Activated naive CD4-positive, alpha-beta T cell treated with anti-CD3 and anti-CD28 coated beads, Interleukin-2, amount 50 U/mL, for 24 hours (primary cell): Measurements from ENCODE around the gene STUM.

Experiments used
- H3K27ac Mint-ChIP-seq: one replicate; pipeline ENCODE4 v1.8.0; 2021; ENCODE audit warnings: mild to moderate bottlenecking, mixed read lengths
- H3K27me3 Mint-ChIP-seq: one replicate; pipeline ENCODE4 v1.8.0; 2021; ENCODE audit warnings: mixed read lengths
- H3K36me3 Mint-ChIP-seq: one replicate; pipeline ENCODE4 v1.8.0; 2021; ENCODE audit warnings: mixed read lengths
- H3K4me1 Mint-ChIP-seq: one replicate; pipeline ENCODE4 v1.8.0; 2021; ENCODE audit warnings: mixed read lengths
- H3K4me3 Mint-ChIP-seq: one replicate; pipeline ENCODE4 v1.8.0; 2021; ENCODE audit warnings: mild to moderate bottlenecking, mixed read lengths
- H3K9me3 Mint-ChIP-seq: one replicate; pipeline ENCODE4 v1.8.0; 2021; ENCODE audit warnings: mixed read lengths

STUM gene

DNA sequence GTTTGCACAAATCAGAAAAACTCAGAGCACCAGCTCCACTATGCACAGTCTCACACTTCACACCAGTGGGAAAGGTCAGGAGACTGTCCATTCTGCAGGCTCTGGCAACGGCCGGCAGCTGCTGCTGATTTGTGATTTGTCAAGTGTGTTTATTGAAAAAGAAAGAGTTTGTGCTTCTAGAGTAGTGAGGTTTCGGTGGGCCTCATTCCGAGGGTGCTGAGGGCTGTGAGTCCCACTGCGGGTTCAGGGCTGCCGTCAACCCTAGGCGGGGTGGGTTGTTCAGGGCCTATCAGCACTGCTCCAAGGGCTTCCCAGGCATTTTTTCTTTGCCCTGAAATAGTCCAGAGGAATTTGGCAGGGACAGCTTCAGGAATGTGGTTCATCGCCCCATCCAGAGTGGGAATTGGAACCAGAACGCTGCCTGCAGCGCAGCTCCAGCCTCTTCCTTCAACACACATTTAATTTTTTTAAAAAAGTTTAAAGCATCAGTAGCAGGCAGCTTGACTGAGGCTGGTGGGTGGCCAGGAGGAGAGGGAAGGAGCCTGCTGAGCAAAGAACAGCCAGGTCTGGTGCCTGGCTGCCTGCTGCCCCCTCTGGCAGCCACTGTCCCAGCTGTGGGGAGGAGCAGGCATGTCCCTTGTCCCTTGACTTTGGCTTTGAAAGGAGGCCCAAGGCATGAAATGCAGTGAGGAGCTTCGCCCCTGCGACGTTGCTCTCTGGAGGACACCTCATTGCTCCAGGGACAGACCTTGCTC lies 19.7 kb downstream of the STUM start:
- no peak overlapping the region for H3K27ac Mint-ChIP-seq
- no peaks in the 10 kb centered on the region for H3K36me3 Mint-ChIP-seq
- H3K9me3 Mint-ChIP-seq = no peaks in the 10 kb centered on the region
- H3K4me1 Mint-ChIP-seq = no peaks in the 10 kb centered on the region
- no peaks in the 10 kb centered on the region for H3K27me3 Mint-ChIP-seq
- H3K4me3 Mint-ChIP-seq = no peak overlapping the region

DNA sequence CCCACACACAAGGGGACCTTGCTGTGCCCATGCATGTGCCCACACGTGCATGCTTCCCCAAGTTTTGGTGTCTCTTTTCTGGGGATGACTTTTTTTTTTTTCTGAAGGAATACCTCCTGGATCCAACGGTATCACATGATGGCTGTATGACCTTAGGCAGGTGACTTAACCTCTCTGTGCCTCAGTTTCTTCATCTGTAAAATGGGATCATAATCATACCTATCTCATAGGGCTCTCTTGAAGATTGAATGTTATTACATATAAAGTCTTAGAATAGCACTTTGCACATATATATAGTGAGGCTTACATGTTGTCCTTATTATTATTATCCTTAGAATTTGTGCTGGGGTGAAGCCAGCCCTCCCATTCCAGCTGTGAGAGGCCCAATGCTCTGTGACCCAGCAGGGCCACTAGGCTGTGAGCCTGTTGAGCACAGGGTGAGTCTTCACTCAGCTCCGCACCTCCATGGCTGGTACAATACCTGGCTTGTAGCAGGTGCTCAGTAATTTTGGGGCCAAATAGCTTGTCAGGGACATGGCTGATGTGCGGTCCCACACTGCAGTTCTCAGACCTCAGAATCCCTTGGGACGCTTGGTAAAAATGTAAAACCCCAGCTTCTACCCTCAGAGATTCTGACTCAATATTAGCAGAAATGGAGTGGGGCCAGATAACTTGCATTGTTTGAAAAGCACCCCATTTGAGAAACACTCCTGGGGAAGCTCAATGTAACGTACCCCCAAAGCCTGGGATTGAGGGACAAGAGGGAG lies 20.6 kb downstream of the STUM start:
- H3K36me3 Mint-ChIP-seq = no peaks in the 10 kb centered on the region
- no peaks in the 10 kb centered on the region for H3K9me3 Mint-ChIP-seq
- no peaks in the 10 kb centered on the region for H3K27me3 Mint-ChIP-seq
- no peak overlapping the region for H3K27ac Mint-ChIP-seq
- H3K4me3 Mint-ChIP-seq = no peak overlapping the region
- H3K4me1 Mint-ChIP-seq = no peaks in the 10 kb centered on the region

GRCh38 chr1:226569879-226570547 lies 21.4 kb downstream of the STUM start:
- H3K9me3 Mint-ChIP-seq = no peaks in the 10 kb centered on the region

GRCh38 chr1:226571893-226572292 lies 23.3 kb downstream of the STUM start:
- H3K4me1 Mint-ChIP-seq = no peaks in the 10 kb centered on the region
- no peaks in the 10 kb centered on the region for H3K27me3 Mint-ChIP-seq
- no peaks in the 10 kb centered on the region for H3K9me3 Mint-ChIP-seq
- H3K36me3 Mint-ChIP-seq = no peaks in the 10 kb centered on the region
- H3K4me3 Mint-ChIP-seq = no peak overlapping the region
- no peak overlapping the region for H3K27ac Mint-ChIP-seq

More at GRCh38 chr1:226569879-226570547, 21.4 kb downstream of the STUM start:
- no peak overlapping the region for H3K27ac Mint-ChIP-seq
- H3K4me1 Mint-ChIP-seq = no peaks in the 10 kb centered on the region
- H3K27me3 Mint-ChIP-seq = no peaks in the 10 kb centered on the region
- no peaks in the 10 kb centered on the region for H3K36me3 Mint-ChIP-seq
- H3K4me3 Mint-ChIP-seq = no peak overlapping the region

- Mint-ChIP-seq H3K4me1 (no peaks in the 10 kb centered on the region), H3K36me3 (no peaks in the 10 kb centered on the region), H3K27ac (no peak overlapping the region), H3K9me3 (no peaks in the 10 kb centered on the region), H3K4me3 (no peak overlapping the region), H3K27me3 (no peaks in the 10 kb centered on the region)
Measured at GRCh38 chr1:226572325-226572726, 23.8 kb downstream of the STUM start.

DNA sequence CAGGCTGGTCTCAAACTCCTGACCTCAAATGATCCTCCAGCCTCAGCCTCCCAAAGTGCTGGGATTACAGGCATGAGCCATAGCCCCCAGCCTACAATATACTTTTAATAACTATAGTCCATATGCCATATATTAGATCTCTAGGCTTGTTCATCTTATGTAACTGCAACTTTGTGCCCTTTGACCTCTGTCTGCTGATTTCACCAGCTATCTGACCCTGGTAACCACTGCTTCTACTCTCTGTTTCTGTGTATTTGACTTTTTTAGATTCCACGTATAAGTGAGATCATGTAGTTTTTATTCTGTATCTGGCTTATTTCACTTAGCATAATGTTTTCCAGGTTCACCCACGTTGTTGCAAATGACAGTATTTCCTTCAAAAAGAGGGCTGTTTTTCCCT lies 25.5 kb downstream of the STUM start:
- no peaks in the 10 kb centered on the region for H3K9me3 Mint-ChIP-seq
- no peaks in the 10 kb centered on the region for H3K4me1 Mint-ChIP-seq
- no peaks in the 10 kb centered on the region for H3K36me3 Mint-ChIP-seq
- no peaks in the 10 kb centered on the region for H3K27me3 Mint-ChIP-seq
- H3K27ac Mint-ChIP-seq = no peak overlapping the region
- H3K4me3 Mint-ChIP-seq = no peak overlapping the region

GRCh38 chr1:226574591-226575435 lies 26.2 kb downstream of the STUM start:
- Mint-ChIP-seq H3K27me3 (no peaks in the 10 kb centered on the region), H3K4me1 (no peaks in the 10 kb centered on the region), H3K27ac (no peak overlapping the region), H3K9me3 (no peaks in the 10 kb centered on the region), H3K36me3 (no peaks in the 10 kb centered on the region), H3K4me3 (no peak overlapping the region)

- Mint-ChIP-seq H3K36me3 (no peaks in the 10 kb centered on the region), H3K27me3 (no peaks in the 10 kb centered on the region), H3K4me3 (no peak overlapping the region), H3K9me3 (no peaks in the 10 kb centered on the region), H3K4me1 (no peaks in the 10 kb centered on the region), H3K27ac (no peak overlapping the region)
Measured at GRCh38 chr1:226575436-226575720, 26.8 kb downstream of the STUM start.

GRCh38 chr1:226575739-226576378 lies 27.3 kb downstream of the STUM start:
- Mint-ChIP-seq H3K4me1 (no peaks in the 10 kb centered on the region), H3K9me3 (no peaks in the 10 kb centered on the region), H3K4me3 (no peak overlapping the region), H3K36me3 (peaks cover under 1% of the 10 kb centered on the region), H3K27me3 (no peaks in the 10 kb centered on the region), H3K27ac (no peak overlapping the region)

DNA sequence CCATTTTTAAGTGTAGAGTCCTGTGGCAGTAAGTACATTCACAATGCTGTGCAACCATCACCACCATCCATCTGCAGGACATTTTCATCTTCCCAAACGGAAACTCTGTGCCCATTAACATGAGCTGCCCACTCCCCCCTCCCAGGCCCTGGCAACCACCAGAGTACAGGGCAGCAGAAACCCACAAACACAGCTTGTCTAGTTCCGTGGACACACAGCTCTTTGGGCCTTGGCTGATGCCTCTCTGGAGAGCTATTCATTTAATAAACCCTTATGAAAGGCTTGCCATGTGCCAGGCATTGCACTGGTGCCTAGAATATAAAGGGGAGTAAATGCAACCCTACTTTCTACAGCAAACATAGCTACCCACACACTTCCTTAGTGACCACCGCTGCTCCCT lies 28.0 kb downstream of the STUM start:
- Mint-ChIP-seq H3K27me3 (no peaks in the 10 kb centered on the region), H3K4me1 (no peaks in the 10 kb centered on the region), H3K27ac (no peak overlapping the region), H3K9me3 (no peaks in the 10 kb centered on the region), H3K4me3 (no peak overlapping the region), H3K36me3 (peaks cover 3% of the 10 kb centered on the region)

DNA sequence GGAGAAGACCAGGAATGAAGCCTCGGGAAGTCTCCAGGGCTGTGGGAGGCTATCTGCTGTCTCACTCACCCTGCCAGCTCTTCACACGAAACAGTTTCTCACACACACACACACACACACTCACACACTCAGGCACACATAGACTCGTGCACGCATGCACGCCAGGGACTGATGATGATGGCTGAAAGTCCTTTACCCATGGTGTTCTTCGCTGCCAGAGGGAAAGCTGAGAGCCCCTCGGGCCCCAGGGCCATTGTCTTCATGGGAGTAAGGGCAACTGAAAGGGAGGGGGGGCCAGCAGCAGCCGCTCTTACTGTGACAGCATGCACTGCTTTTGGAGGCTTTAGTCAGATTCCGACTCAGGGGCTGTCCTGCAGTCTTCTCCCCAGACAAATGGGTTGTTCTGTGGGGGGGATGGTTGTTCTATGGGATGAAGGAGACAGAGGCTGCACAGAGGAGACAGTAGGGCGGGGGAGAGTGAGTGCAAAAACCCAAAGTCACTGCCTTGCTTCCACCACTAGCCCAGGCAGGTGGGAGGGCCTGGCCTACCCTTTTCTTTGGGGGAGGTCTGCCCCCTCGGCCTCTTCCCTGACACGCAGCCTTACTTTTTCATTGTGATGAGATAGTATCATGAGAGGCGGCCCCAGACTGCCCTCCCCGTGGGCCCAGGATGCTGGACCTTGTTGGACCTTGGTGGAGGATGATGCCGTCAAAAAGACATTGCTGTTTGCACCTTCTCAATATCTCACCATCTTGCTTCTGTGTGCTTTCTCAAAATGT lies 29.0 kb downstream of the STUM start:
- Mint-ChIP-seq H3K36me3 (peaks cover 3% of the 10 kb centered on the region), H3K27me3 (no peaks in the 10 kb centered on the region), H3K9me3 (no peaks in the 10 kb centered on the region), H3K4me3 (no peak overlapping the region), H3K4me1 (no peaks in the 10 kb centered on the region), H3K27ac (no peak overlapping the region)

- no peak overlapping the region for H3K27ac Mint-ChIP-seq
- H3K4me3 Mint-ChIP-seq = no peak overlapping the region
- H3K4me1 Mint-ChIP-seq = peaks cover 2% of the 10 kb centered on the region
- no peaks in the 10 kb centered on the region for H3K27me3 Mint-ChIP-seq
- no peaks in the 10 kb centered on the region for H3K9me3 Mint-ChIP-seq
- peaks cover 3% of the 10 kb centered on the region for H3K36me3 Mint-ChIP-seq
Measured at GRCh38 chr1:226578946-226579578, 30.5 kb downstream of the STUM start.

- Mint-ChIP-seq H3K4me3 (no peak overlapping the region), H3K4me1 (peaks cover 4% of the 10 kb centered on the region), H3K36me3 (peaks cover 3% of the 10 kb centered on the region), H3K27me3 (no peaks in the 10 kb centered on the region), H3K27ac (peak overlapping the region; percentile 4), H3K9me3 (no peaks in the 10 kb centered on the region)
Measured at GRCh38 chr1:226579781-226580323, 31.3 kb downstream of the STUM start.
